CD4-positive, alpha-beta T cell treated with Interleukin-12 subunit alpha and Interleukin-12 subunit beta, for 1 hour (primary cell): Measurements from ENCODE around the gene MUC13.

Experiments used
- DNase-seq: peaks from one replicate; pipeline ENCODE4 v3.0.0-alpha.2; 2020

Gene MUC13

DNA sequence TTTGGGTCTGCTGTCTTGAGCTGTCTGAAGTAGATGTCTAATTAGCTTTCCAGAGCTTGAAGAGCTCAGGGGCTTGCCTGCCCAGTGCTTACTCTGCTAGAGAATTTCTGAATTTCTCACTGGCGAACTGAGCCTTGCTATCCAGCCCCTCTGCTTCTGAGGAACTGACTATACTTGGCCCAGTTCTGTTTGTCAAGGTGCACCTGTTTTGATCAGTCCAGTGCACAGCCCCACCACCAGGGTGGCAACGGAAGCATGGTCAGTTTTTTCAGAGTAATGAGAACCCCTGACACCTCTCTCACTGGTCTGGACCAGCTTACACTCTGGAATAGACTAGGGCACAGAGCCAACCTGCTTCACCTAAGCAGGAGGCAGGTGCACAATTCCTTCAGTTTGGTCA lies 72.5 kb downstream of the MUC13 start:
- DNase-seq = no peak

DNA sequence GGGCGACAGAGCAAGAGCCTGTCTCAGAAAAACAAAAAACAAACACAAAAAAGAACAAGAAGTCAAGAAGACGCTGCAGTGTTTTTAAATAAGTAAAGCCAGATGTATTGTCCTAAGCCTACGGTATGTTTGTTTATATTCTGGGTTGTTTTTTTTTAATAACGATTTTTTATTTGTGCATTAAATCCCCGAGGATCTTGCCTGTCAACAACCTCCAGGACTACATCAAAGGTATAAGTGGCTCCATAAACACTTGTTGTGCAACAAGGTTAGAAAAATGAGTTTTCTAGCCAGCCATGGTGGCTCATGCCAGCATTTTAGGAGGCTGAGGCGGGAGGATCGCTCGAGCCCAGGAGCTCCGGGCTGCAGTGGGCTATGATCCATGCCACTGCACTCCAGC lies 73.5 kb downstream of the MUC13 start:
- DNase-seq = no peak

DNA sequence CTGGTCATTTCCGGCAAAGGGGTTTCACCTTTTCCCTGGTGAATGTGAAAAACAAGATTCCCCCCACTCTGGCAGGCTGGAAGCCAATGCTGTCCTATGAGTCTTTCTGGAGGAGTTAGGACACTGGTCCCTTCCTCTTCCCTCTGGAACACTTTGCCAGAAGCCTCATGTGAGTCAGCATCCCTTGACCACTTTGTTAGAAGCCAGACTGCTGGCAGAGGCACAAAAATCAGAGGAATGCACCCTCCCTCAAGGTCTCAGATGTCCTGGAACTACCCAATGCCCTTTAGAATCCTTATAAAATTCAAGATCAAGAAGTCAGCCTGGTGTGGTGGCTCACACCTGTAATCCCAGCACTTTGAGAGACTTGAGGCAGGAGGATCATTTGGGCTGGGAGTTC lies 74.0 kb downstream of the MUC13 start:
- DNase-seq = no peak

DNA sequence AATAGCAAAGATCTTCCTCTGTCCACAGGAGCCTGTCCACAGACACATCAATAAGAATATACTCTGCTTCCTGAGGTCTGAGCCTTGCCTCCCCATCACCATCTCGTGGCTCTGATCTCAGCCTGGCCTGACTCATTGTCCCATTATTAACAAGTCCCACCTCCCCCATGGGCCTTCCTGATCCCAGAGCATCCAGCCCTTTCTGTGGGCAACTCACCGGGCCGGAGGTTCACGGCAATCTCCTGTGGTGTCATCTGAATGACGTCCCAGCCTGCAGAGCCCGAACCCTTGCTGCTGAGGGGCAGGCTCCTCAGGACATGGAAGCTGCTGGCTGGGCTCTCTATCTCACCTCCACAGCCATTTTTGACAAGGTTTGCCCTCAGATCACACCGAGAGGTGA lies 75.5 kb downstream of the MUC13 start:
- no peak for DNase-seq

DNA sequence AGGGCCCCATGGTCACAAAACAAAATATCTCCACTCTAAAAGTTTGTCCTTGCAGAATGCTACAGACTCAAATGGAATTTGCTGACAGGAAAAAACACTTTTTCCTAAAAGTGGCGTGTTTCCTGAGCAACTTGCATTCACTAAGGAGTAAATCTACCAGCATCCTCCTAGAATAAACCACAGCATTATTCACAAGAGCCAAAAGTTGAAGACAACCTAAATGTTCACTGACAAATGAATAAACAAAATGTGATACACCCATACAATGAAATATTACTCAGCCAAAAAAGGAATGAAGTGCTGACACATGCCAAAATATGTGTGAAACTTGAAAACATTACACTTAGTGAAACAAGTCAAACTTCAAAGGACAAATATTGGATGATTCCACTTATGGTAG lies 76.3 kb downstream of the MUC13 start:
- no peak for DNase-seq

DNA sequence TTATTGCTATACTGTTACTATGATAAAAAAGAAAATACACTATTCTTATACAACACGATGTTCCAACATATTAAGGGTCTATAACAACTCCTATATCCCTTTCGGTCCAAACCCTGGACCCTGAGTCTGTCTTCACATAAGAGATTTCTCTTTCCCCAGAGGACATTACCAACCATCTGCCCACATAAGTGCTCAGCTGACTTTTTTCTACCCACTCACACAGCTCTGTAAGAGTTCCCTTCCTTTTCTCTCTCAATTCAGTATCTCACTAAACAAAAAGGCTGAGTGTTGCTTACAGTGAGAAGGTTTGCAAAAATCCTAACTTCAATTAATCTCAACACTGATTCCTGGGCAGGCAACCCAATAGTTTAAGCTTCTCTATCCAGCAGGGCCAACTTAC lies 77.9 kb downstream of the MUC13 start:
- DNase-seq = no peak
